Measurements from ENCODE around the gene CLECL1.

Gene CLECL1

GRCh38 chr12:9745199-9745598, 12.3 kb upstream of the CLECL1 start:
- TF ChIP-seq REST (IDR thresholded peaks at IDR 0.05; ENCODE audit: insufficient read depth in 1 of 2, low read depth in 2 of 2, low read length in 2 of 2), result no peak
- TF ChIP-seq SIN3A (IDR thresholded peaks at IDR 0.05; ENCODE audit: borderline replicate concordance, insufficient read depth, low read length), result no peak
- TF ChIP-seq TAF1 (IDR thresholded peaks at IDR 0.05; ENCODE audit: borderline replicate concordance, insufficient read depth, low read length), result no peak

DNA sequence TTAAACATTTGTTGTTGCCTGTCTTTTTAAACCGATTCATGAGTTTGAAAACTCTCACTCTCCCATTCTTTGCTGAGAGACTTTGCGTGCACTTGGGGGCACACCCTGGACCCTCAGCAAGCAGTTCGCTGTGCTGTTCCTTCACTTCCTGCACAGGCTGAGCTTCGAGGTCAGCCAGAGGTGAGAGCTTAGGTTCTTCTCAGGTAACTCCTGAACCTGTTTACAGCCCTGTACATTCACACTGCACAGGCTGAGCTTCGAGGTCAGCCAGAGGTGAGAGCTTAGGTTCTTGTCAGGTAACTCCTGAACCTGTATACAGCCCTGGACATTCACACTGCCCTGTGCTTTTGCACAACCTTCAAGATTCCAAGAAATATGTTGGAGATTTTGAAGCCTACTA, 9.8 kb upstream of the CLECL1 start:
- TF ChIP-seq FOXP2 (optimal IDR thresholded peaks at IDR 0.05; ENCODE audit: borderline replicate concordance, extremely low read depth, extremely low read length, insufficient read depth) (no peak), SIN3A (IDR thresholded peaks at IDR 0.05; ENCODE audit: borderline replicate concordance, insufficient read depth, low read length) (no peak), TAF1 (IDR thresholded peaks at IDR 0.05; ENCODE audit: borderline replicate concordance, insufficient read depth, low read length) (no peak), POLR2AphosphoS5 (IDR thresholded peaks at IDR 0.05; ENCODE audit: low read depth, low read length) (no peak), REST (IDR thresholded peaks at IDR 0.05; ENCODE audit: insufficient read depth in 1 of 2, low read depth in 2 of 2, low read length in 2 of 2) (no peak)

DNA sequence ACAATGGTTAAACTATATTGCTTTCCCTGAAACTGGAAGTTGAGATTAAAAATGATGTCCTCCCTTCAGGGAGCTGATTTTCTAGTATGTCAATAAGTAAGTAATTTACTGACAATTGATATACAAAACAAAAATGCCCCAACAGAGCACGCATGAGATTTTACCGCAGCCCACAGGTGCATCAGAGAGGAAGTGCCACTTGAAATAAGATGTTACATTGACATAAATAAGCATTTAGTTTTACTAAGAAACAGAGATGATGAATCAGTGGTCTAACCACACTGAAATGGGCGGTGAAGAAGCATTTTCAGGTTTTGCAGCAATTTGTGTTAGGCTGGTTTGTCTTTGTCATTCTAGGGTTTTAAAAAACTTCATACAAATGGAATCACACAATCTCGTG, 8.8 kb upstream of the CLECL1 start:
- no peak for TF ChIP-seq SIN3A (IDR thresholded peaks at IDR 0.05; ENCODE audit: borderline replicate concordance, insufficient read depth, low read length)
- TF ChIP-seq POLR2AphosphoS5 (IDR thresholded peaks at IDR 0.05; ENCODE audit: low read depth, low read length), result no peak
- no peak for TF ChIP-seq TAF1 (IDR thresholded peaks at IDR 0.05; ENCODE audit: borderline replicate concordance, insufficient read depth, low read length)
- no peak for TF ChIP-seq FOXP2 (optimal IDR thresholded peaks at IDR 0.05; ENCODE audit: borderline replicate concordance, extremely low read depth, extremely low read length, insufficient read depth)
- TF ChIP-seq REST (IDR thresholded peaks at IDR 0.05; ENCODE audit: insufficient read depth in 1 of 2, low read depth in 2 of 2, low read length in 2 of 2), result no peak

GRCh38 chr12:9740106-9740750, 7.3 kb upstream of the CLECL1 start:
- TF ChIP-seq FOXP2 (optimal IDR thresholded peaks at IDR 0.05; ENCODE audit: borderline replicate concordance, extremely low read depth, extremely low read length, insufficient read depth), result no peak
- TF ChIP-seq TAF1 (IDR thresholded peaks at IDR 0.05; ENCODE audit: borderline replicate concordance, insufficient read depth, low read length), result no peak
- TF ChIP-seq REST (IDR thresholded peaks at IDR 0.05; ENCODE audit: insufficient read depth in 1 of 2, low read depth in 2 of 2, low read length in 2 of 2), result no peak
- no peak for TF ChIP-seq POLR2AphosphoS5 (IDR thresholded peaks at IDR 0.05; ENCODE audit: low read depth, low read length)
- TF ChIP-seq SIN3A (IDR thresholded peaks at IDR 0.05; ENCODE audit: borderline replicate concordance, insufficient read depth, low read length), result no peak
